Activated naive CD8-positive, alpha-beta T cell treated with anti-CD3 and anti-CD28 coated beads for 36 hours (primary cell): ENCODE results near the gene ARFGAP3. TPM values are rescaled to one million over a fixed set of nuclear protein-coding genes. Genes with fewer than 3 reads are reported as not detected.

ENCODE experiments used
- total RNA-seq, 2 experiments: library from RNA; stranded (reverse); gene quantifications; one replicate each; pipeline ENCODE4 v1.2.3, GENCODE V29; 2021

The ARFGAP3 gene
- total RNA-seq, 2 experiments from 2014 or later = 27.2 to 29.1 TPM

Other genes with a start within 250 kb of the ARFGAP3 start
- 10 to 100 TPM; 71.7 to 72.0 TPM for gene POLDIP3, start 242.4 kb downstream of the ARFGAP3 start, total RNA-seq
- gene ATP5MGL, start 216.7 kb downstream of the ARFGAP3 start, total RNA-seq = under 1 TPM; 0.37 to 0.56 TPM
- gene CYB5R3, start 207.9 kb downstream of the ARFGAP3 start, total RNA-seq = 10 to 100 TPM; 62.7 to 64.3 TPM
- under 1 TPM in 1 of 2 experiments, not detected in 1; 0.08 TPM for gene A4GALT, start 136.4 kb downstream of the ARFGAP3 start, total RNA-seq
- 10 to 100 TPM; 30.2 to 34.6 TPM for gene PACSIN2, start 157.9 kb upstream of the ARFGAP3 start, total RNA-seq
- 1 to 10 TPM; 3.9 to 4.2 TPM for gene TTLL1, start 232.1 kb upstream of the ARFGAP3 start, total RNA-seq